ENCODE results near the gene PTCH1. TPM values are rescaled to one million over a fixed set of nuclear protein-coding genes. Genes with fewer than 3 reads are reported as not detected.
A peak's percentile ranks its signal among the peaks of the same experiment; 100 is the strongest.

PTCH1 gene
- total and polyA plus RNA-seq, 4 donors = 3.1 to 31.1 (median 12.1) TPM

DNA sequence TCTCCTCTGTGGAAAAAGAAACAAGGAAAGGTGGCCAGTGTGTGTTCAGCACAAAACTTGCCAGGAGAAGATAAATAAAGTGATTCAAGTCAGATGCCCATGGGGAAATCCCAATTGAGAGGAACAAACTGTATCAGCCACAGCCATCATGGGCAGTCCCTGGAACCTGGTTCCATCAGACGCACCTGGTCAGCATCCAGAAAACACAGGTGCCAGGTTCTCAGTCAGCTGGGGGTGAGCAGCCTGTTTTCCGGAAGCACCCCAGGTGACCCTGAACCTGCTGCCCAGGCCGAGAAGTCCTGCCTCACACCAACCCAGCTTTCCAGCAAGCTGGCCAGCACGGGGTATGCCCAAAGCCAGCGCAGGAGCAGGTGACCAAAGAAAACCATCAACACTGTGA is 30.5 kb downstream of the PTCH1 start:
- Histone ChIP-seq H3K4me3 (no peak overlapping the region), H3K27ac (ENCODE audit: low read depth in 1 of 2, low read length in 1 of 2) (no peak overlapping the region), H3K9me3 (ENCODE audit: control insufficient read depth in 4 of 4, insufficient read depth in 3 of 4, low read length in 3 of 4) (no peaks in the 10 kb centered on the region), H3K9ac (ENCODE audit: insufficient read depth in 1 of 2, low read length in 2 of 2) (no peak overlapping the region), H3K36me3 (ENCODE audit: control insufficient read depth in 4 of 4, insufficient read depth in 4 of 4, low read length in 4 of 4) (peaks cover 0 to 26% (median 8%) of the 10 kb centered on the region in 4 donors), H3K4me1 (ENCODE audit: control insufficient read depth in 5 of 5, insufficient read depth in 5 of 5, low read length in 5 of 5) (peaks cover 6 to 47% (median 18%) of the 10 kb centered on the region in 5 donors), H3K27me3 (ENCODE audit: control insufficient read depth in 3 of 3, insufficient read depth in 3 of 3, low read length in 2 of 3) (no peaks in the 10 kb centered on the region)
- 81 to 87% methylated on average over 5 of the region's 5 CpGs for WGBS, 2 donors
- TF ChIP-seq, protein P1, sequence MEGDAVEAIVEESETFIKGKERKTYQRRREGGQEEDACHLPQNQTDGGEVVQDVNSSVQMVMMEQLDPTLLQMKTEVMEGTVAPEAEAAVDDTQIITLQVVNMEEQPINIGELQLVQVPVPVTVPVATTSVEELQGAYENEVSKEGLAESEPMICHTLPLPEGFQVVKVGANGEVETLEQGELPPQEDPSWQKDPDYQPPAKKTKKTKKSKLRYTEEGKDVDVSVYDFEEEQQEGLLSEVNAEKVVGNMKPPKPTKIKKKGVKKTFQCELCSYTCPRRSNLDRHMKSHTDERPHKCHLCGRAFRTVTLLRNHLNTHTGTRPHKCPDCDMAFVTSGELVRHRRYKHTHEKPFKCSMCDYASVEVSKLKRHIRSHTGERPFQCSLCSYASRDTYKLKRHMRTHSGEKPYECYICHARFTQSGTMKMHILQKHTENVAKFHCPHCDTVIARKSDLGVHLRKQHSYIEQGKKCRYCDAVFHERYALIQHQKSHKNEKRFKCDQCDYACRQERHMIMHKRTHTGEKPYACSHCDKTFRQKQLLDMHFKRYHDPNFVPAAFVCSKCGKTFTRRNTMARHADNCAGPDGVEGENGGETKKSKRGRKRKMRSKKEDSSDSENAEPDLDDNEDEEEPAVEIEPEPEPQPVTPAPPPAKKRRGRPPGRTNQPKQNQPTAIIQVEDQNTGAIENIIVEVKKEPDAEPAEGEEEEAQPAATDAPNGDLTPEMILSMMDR (IDR thresholded peaks at IDR 0.05; ENCODE audit: control extremely low read depth, extremely low read depth) = no peak
- DNase-seq (no peak), ATAC-seq (ENCODE audit: insufficient read depth, low FRiP score) (peak; percentile 58)

DNA sequence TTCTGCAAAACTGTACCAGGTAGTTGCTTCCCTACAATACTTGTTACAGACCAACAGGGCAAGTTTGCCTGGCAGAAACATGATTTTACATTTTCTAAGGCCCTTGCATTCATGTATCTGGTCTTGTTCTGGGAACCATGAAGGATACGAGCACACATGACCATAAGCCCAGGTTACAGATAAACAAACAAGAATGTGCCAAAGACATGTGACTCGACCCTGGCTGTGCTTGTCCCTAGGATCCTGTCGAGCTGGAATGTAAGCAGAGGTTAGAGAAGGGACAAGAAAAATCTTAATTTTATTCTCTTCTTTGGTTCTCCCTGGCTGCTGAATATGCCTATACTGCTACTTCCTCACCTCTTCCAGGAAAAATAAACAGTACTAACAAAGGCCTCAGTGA is 32.5 kb downstream of the PTCH1 start:
- Histone ChIP-seq H3K4me3 (no peak overlapping the region), H3K4me1 (ENCODE audit: control insufficient read depth in 5 of 5, insufficient read depth in 5 of 5, low read length in 5 of 5) (peaks cover 6 to 46% (median 18%) of the 10 kb centered on the region in 5 donors), H3K27ac (ENCODE audit: low read depth in 1 of 2, low read length in 1 of 2) (no peak overlapping the region), H3K9ac (ENCODE audit: insufficient read depth in 1 of 2, low read length in 2 of 2) (no peak overlapping the region), H3K9me3 (ENCODE audit: control insufficient read depth in 4 of 4, insufficient read depth in 3 of 4, low read length in 3 of 4) (no peaks in the 10 kb centered on the region), H3K36me3 (ENCODE audit: control insufficient read depth in 4 of 4, insufficient read depth in 4 of 4, low read length in 4 of 4) (peaks cover 2 to 40% (median 14%) of the 10 kb centered on the region in 4 donors), H3K27me3 (ENCODE audit: control insufficient read depth in 3 of 3, insufficient read depth in 3 of 3, low read length in 2 of 3) (no peaks in the 10 kb centered on the region)
- TF ChIP-seq, protein P1 (IDR thresholded peaks at IDR 0.05; ENCODE audit: control extremely low read depth, extremely low read depth) = no peak
- DNase-seq = no peak
- ATAC-seq (ENCODE audit: insufficient read depth, low FRiP score) = no peak
- 60 to 74% methylated on average over 3 of the region's 3 CpGs for WGBS, 2 donors

DNA sequence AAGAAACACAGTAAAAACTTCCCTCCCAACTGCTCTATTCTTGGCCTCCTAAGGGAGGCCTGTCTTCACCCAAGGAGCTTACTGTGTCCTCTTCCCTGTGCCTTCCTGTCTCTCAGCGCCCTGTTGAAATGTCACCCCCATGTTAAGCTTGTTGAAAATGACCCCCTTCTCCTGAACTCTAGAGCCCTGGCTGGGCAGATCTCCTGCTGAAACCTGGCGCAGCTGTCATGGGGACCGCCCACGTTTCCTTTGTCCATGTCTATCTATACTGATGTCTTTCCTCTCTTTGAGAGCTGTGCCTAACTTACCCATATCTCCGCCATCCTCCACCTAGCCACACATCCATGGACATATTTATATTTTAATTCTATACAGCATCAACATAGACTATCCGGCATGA is 33.3 kb downstream of the PTCH1 start:
- H3K9me3 ChIP-seq (ENCODE audit: control insufficient read depth in 4 of 4, insufficient read depth in 3 of 4, low read length in 3 of 4) = no peaks in the 10 kb centered on the region
- H3K36me3 ChIP-seq (ENCODE audit: control insufficient read depth in 4 of 4, insufficient read depth in 4 of 4, low read length in 4 of 4) = peaks cover 5 to 45% (median 18%) of the 10 kb centered on the region in 4 donors
- H3K4me1 ChIP-seq (ENCODE audit: control insufficient read depth in 5 of 5, insufficient read depth in 5 of 5, low read length in 5 of 5) = peaks cover 6 to 46% (median 18%) of the 10 kb centered on the region in 5 donors
- DNase-seq (no peak), ATAC-seq (ENCODE audit: insufficient read depth, low FRiP score) (no peak)
- H3K9ac ChIP-seq (ENCODE audit: insufficient read depth in 1 of 2, low read length in 2 of 2) = no peak overlapping the region
- TF ChIP-seq, protein P1 (IDR thresholded peaks at IDR 0.05; ENCODE audit: control extremely low read depth, extremely low read depth) = no peak
- no peak overlapping the region for H3K27ac ChIP-seq (ENCODE audit: low read depth in 1 of 2, low read length in 1 of 2)
- H3K27me3 ChIP-seq (ENCODE audit: control insufficient read depth in 3 of 3, insufficient read depth in 3 of 3, low read length in 2 of 3) = no peaks in the 10 kb centered on the region
- 94 to 96% methylated on average over 6 of the region's 6 CpGs for WGBS, 2 donors
- H3K4me3 ChIP-seq = no peak overlapping the region

DNA sequence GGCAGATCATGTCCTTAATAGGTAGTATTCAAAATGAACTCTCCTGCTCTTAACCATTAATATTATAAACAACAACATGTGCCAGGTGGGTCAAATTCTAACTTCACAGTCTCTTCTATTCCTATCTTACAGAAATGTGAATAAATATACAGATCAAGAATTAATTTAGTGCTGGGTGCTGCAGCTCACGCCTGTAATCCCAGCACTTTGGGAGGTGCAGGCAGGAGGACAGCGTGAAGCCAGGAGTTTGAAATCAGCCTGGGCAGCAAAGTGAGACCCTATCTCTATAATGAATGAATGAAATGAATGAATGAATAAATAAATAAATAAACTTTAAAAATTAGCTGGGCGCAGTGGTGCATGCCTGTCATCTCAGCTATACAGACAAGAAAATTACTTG is 34.1 kb downstream of the PTCH1 start:
- H3K4me3 ChIP-seq = no peak overlapping the region
- H3K9me3 ChIP-seq (ENCODE audit: control insufficient read depth in 4 of 4, insufficient read depth in 3 of 4, low read length in 3 of 4) = no peaks in the 10 kb centered on the region
- no peak for ATAC-seq (ENCODE audit: insufficient read depth, low FRiP score)
- TF ChIP-seq, protein P1 (IDR thresholded peaks at IDR 0.05; ENCODE audit: control extremely low read depth, extremely low read depth) = no peak
- no peak for DNase-seq
- WGBS, 2 donors = 96 to 100% methylated on average over 3 of the region's 3 CpGs
- H3K36me3 ChIP-seq (ENCODE audit: control insufficient read depth in 4 of 4, insufficient read depth in 4 of 4, low read length in 4 of 4) = peaks cover 6 to 53% (median 23%) of the 10 kb centered on the region in 4 donors
- no peak overlapping the region for H3K9ac ChIP-seq (ENCODE audit: insufficient read depth in 1 of 2, low read length in 2 of 2)
- peaks cover 6 to 46% (median 18%) of the 10 kb centered on the region in 5 donors for H3K4me1 ChIP-seq (ENCODE audit: control insufficient read depth in 5 of 5, insufficient read depth in 5 of 5, low read length in 5 of 5)
- H3K27me3 ChIP-seq (ENCODE audit: control insufficient read depth in 3 of 3, insufficient read depth in 3 of 3, low read length in 2 of 3) = no peaks in the 10 kb centered on the region
- H3K27ac ChIP-seq (ENCODE audit: low read depth in 1 of 2, low read length in 1 of 2) = no peak overlapping the region
